ENCODE results near the gene FREY1.

DNA sequence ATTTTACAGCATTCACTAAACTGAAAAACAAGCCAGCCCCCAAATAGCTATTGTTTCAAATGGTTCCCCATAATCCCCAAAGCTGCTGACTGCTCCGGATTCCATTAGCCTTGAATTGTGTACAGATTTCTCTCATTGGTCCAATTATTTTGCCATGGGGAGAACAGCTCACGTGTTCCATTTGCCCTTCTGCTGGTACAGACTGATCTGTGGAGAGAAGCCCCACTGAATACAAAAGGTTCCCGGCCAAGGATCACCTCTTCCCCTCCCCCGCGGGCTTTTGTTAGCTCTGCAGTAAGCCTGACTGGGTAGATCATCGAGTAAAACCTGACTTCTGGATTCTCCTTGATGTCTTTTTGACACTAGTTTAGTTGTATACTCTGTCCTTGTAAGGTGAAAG, 30.7 kb downstream of the FREY1 start:
- TF ChIP-seq, protein P1, sequence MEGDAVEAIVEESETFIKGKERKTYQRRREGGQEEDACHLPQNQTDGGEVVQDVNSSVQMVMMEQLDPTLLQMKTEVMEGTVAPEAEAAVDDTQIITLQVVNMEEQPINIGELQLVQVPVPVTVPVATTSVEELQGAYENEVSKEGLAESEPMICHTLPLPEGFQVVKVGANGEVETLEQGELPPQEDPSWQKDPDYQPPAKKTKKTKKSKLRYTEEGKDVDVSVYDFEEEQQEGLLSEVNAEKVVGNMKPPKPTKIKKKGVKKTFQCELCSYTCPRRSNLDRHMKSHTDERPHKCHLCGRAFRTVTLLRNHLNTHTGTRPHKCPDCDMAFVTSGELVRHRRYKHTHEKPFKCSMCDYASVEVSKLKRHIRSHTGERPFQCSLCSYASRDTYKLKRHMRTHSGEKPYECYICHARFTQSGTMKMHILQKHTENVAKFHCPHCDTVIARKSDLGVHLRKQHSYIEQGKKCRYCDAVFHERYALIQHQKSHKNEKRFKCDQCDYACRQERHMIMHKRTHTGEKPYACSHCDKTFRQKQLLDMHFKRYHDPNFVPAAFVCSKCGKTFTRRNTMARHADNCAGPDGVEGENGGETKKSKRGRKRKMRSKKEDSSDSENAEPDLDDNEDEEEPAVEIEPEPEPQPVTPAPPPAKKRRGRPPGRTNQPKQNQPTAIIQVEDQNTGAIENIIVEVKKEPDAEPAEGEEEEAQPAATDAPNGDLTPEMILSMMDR (IDR thresholded peaks at IDR 0.05) = no peak
- no peak for TF ChIP-seq POLR2A (IDR thresholded peaks at IDR 0.05)
